GM21360 (cell line): ENCODE results near the gene NRG2.

Source experiments
- ATAC-seq: cut with Tn5 transposase; IDR thresholded peaks from one replicate; pipeline ENCODE4 v1.9.1; 2021; ENCODE audit warnings: mild to moderate bottlenecking, moderate library complexity; ENCODE audit not compliant: unreplicated experiment

The NRG2 gene

GRCh38 chr5:139804800-139805397, 238.2 kb downstream of the NRG2 start:
- no peak for ATAC-seq

DNA sequence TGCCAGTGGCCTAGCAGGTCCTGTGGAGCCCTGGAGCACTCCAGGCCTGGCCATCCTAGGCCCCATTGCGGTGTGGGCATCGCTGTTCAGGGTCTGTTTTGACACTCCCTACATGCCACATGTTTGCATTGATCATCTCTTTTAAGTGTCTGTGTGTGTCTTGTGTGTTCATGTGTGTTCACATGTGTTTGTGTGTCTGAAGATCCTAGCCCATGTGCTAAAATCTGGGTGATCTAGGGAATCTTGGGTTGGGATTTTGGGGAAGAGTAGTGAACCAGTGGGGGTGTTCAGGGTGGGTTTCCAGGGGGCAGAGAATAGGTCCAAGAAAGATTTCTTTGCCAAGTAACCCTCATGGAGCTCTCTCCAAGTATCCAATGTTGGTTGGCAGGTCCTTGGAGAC, 239.1 kb downstream of the NRG2 start:
- ATAC-seq: no peak

- ATAC-seq: no peak
Observed at GRCh38 chr5:139799359-139799758, 243.7 kb downstream of the NRG2 start.

- no peak for ATAC-seq
Observed at GRCh38 chr5:139798883-139799282, 244.2 kb downstream of the NRG2 start.

GRCh38 chr5:139797856-139798510, 245.1 kb downstream of the NRG2 start:
- no peak for ATAC-seq

GRCh38 chr5:139797335-139797734, 245.8 kb downstream of the NRG2 start:
- no peak for ATAC-seq
